NT2/D1 (cell line): ENCODE measurements around the gene SALL3.

Source experiments
- DNase-seq: peaks from one replicate; pipeline ENCODE4 v3.0.0-alpha.2; 2011; ENCODE audit warnings: low read depth, low spot score
- H3K27me3 ChIP-seq: 2 replicates; pipeline ENCODE4 v1.6.0; 2011; ENCODE audit warnings: mild to moderate bottlenecking; ENCODE audit not compliant: insufficient read length, insufficient read depth
- H3K36me3 ChIP-seq: 2 replicates; pipeline ENCODE4 v1.6.1; 2011; ENCODE audit warnings: mild to moderate bottlenecking, low read length, mixed read lengths; ENCODE audit not compliant: insufficient read depth, insufficient read length
- H3K4me1 ChIP-seq: 2 replicates; pipeline ENCODE4 v1.5.1; 2011; ENCODE audit not compliant: insufficient read depth, insufficient read length
- H3K4me3 ChIP-seq: 2 replicates; pipeline ENCODE4 v1.5.1; 2011; ENCODE audit warnings: low read depth; ENCODE audit not compliant: insufficient read length
- H3K9ac ChIP-seq: 2 replicates; pipeline ENCODE4 v1.6.0; 2011; ENCODE audit warnings: low read depth; ENCODE audit not compliant: insufficient read length
- H3K9me3 ChIP-seq: 2 replicates; pipeline ENCODE4 v1.5.1; 2011; ENCODE audit warnings: mild to moderate bottlenecking, low read length; ENCODE audit not compliant: insufficient read depth
- SUZ12 ChIP-seq: IDR thresholded peaks from 2 replicates; pipeline ENCODE4 v1.6.1; 2011; ENCODE audit not compliant: insufficient read length, insufficient read depth; ENCODE audit errors: extremely low read depth
- YY1 ChIP-seq: IDR thresholded peaks from 2 replicates; pipeline ENCODE4 v1.6.1; 2011; ENCODE audit not compliant: insufficient read length, insufficient read depth
- ZNF274 ChIP-seq: IDR thresholded peaks from 2 replicates; pipeline ENCODE4 v1.6.1; 2011; ENCODE audit warnings: mild to moderate bottlenecking, low read depth, low read length

SALL3 gene

DNA sequence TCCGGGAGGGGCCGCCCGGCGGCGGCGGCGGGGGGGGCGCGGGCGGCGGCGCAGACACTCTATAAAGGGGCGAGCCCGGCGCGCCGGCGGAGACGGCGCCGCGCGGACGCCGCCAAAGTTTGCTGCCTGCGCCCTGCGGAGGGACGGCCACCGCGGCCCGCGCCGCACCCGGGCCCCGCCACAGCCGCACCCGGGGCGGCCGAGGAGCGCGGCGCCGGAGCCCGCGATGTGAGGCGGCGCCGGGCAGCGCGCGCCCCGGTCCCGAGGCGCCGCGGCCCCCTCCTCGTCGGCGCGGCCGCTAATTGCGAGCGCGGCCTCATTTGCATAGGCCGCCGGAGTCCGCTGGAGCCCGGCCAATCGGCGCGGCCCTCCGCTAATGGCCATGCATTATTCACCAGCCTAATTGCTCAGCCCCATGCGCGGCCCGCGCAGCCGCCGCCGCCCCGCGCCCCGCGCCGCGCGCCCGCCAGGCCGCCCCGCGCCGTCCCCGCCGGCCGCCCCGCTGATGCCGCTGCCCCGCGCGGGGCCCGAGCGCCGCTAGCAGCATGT, at the start of gene SALL3:
Gene SALL3, plus strand, starts transcription at position 89 of the 549 bp plus-strand sequence. Its CDS starts 457 bp downstream, at position 546.
- peak within 1 kb of the TSS; percentile 84 for H3K4me3 ChIP-seq
- TF ChIP-seq ZNF274: no peak
- peaks cover 30% of the 10 kb centered on the region for H3K27me3 ChIP-seq
- H3K9me3 ChIP-seq: no peaks in the 10 kb centered on the region
- peaks cover 2% of the 10 kb centered on the region for H3K4me1 ChIP-seq
- H3K9ac ChIP-seq: peak within 1 kb of the TSS; percentile 97
- H3K36me3 ChIP-seq: peaks cover 4% of the 10 kb centered on the region
- DNase-seq: no peak

DNA sequence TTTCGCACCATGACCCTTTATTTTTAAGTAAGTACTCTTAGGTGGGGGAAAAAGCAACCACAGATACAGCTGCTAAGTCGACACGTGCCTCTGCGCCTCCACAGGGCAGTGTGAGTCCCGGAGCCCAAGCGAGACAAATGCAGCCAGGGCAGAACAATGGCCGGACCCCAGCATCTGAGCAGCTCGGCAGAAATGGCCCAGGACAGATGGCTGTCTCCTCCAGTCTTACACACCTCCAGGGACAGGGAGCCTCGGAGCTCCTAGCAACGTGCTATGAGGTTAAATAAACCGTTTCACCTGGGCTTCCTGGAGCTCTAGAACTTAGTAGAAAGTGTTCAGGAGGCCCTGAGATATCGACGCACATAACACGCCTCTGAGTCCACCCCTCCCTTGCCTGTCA, 47.3 kb upstream of the SALL3 start:
- H3K9ac ChIP-seq: peak overlapping the region; percentile 4
- H3K4me3 ChIP-seq: no peak overlapping the region
- TF ChIP-seq SUZ12: no peak
- H3K27me3 ChIP-seq: peaks cover 2% of the 10 kb centered on the region
- no peak for DNase-seq
- H3K9me3 ChIP-seq: no peaks in the 10 kb centered on the region
- H3K4me1 ChIP-seq: peaks cover 6% of the 10 kb centered on the region
- no peaks in the 10 kb centered on the region for H3K36me3 ChIP-seq

DNA sequence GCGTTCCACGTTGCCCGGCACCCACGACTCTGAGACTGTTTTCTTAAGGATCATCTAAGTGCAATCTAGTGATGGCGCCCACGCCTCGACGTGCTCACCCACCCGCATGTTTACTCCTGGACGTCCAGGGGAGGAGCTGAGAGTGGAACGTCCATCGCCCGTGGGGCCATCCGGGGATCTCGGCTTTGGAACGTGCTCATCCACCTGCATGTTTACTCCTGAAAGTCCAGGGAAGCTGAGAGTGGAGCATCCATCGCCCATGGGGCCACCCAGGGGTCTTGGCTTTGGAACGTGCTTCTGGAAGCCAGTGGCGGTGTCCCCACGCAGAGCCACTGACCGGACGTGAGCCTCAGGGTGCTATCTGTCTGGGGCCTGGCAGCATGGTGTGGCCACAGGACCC, 45.6 kb upstream of the SALL3 start:
- Histone ChIP-seq H3K9ac (no peak overlapping the region), H3K27me3 (peaks cover 2% of the 10 kb centered on the region), H3K4me3 (no peak overlapping the region), H3K4me1 (peaks cover 6% of the 10 kb centered on the region), H3K9me3 (no peaks in the 10 kb centered on the region), H3K36me3 (no peaks in the 10 kb centered on the region)
- no peak for DNase-seq
- TF ChIP-seq YY1: no peak
- TF ChIP-seq SUZ12: no peak
- no peak for TF ChIP-seq ZNF274

DNA sequence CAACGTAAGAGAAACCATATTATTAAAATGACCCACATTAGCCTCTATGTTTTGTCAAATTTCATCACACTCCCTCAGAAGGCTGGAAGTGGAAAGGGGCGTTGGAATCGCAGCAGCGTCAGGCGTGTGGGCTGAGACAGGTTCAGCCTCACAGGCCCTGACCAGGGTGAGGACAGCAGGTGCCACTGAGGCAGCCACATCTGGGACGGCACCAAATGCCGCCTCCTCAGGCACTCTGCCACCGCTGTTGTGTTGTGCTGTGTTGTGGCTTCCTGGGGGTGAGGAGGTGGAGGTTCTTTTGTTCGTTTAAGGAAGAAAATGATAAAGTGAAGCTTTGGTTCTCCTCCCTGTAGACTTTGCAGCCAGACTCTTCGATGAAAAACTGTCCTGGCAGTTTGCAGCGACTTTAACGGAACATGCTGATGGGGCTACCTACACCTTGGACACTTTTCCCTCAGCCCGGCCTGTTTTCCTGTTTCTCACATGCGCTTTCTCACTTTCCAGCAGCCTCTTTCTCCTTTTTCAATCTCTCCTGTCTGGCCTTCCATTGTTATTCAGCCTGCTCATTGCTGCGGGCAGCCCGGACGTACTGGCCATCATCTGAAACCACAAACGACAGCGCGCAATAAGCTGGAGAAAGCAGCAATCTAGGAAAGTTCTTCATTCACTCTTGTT, 44.9 kb upstream of the SALL3 start:
- Histone ChIP-seq H3K27me3 (peaks cover 2% of the 10 kb centered on the region), H3K9ac (no peak overlapping the region), H3K36me3 (no peaks in the 10 kb centered on the region), H3K4me1 (peaks cover 7% of the 10 kb centered on the region), H3K4me3 (no peak overlapping the region), H3K9me3 (no peaks in the 10 kb centered on the region)
- no peak for DNase-seq
- TF ChIP-seq ZNF274 (no peak), SUZ12 (no peak), YY1 (no peak)

DNA sequence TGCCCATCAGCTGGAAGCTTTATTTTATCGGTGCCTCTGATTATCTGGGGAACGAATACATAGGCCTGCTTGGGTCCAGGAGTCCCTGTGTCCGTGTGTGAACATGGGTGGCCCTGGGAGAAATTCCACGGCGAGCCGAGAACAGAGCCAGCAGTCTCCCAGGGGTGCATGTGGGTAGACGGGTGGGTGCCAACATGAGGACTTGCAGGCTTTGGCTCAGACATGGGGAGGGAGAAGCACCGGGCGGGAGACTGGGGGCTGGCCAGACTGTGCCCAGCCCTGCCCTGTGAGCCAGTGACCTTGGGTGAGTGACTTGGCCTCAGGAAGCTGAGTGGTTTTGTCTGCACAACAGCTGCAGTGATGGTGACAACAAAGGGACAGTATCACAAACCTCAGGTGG, 44.2 kb upstream of the SALL3 start:
- peaks cover 2% of the 10 kb centered on the region for H3K27me3 ChIP-seq
- no peak for TF ChIP-seq ZNF274
- TF ChIP-seq SUZ12: no peak
- TF ChIP-seq YY1: no peak

DNA sequence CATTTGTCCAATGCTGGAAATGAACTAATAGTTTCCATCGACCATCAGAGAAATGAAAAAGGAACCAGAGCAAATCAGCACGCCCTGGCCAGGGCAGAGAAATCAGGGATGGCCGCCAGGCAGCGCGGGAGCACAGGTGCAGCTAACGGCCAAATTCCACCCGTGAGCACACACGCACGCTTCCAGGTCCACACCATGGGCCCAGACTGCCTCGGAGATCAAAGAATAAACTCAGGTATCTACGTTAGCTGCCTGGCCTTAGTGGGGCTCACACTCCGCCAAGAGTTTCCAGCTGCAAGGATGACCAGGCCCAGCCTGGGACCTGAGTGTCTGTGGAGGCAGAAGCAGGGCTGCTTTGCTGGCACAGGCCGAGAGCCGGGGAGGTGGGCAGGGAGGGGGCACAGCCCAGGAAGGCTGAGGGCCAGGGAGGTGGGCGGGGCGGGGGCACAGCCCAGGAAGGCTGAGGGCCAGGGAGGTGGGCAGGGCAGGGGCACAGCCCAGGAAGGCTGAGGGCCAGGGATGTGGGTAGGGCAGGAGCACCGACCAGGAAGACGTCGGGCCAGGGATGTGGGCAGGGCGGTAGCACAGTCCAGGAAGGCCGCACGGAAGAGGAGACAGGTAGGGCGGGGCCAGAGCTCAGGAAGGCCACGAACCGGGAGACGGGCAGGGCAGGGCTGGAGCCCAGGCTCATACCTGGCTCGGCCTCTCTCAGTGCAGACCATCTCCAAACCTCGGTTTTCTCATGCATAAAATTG, 43.2 kb upstream of the SALL3 start:
- Histone ChIP-seq H3K9ac (no peak overlapping the region), H3K4me3 (no peak overlapping the region), H3K4me1 (peaks cover 10% of the 10 kb centered on the region), H3K27me3 (peaks cover 2% of the 10 kb centered on the region), H3K36me3 (no peaks in the 10 kb centered on the region), H3K9me3 (no peaks in the 10 kb centered on the region)
- no peak for DNase-seq
- TF ChIP-seq SUZ12 (no peak), ZNF274 (no peak), YY1 (no peak)

More for the DNA sequence above, 44.2 kb upstream of the SALL3 start:
- H3K36me3 ChIP-seq: no peaks in the 10 kb centered on the region
- no peaks in the 10 kb centered on the region for H3K9me3 ChIP-seq
- H3K4me1 ChIP-seq: peaks cover 10% of the 10 kb centered on the region
- H3K4me3 ChIP-seq: no peak overlapping the region
- H3K9ac ChIP-seq: no peak overlapping the region
- DNase-seq: no peak

DNA sequence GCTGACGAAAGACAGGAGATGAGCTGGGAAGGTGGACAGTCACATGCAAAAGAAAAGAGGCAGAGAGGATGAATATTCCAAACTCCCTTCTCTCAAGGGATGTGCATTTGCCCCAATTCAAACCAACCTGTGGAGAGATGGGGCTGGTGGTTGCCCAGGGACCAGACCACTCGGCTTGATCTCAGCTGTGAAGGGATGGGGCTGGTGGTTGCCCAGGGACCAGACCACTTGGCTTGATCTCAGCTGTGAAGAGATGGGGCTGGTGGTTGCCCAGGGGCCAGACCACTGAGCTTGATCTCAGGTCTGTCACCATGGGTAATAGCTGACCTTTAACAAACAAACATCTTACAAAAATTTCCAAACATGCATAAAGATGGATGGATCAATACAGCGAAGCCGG, 42.5 kb upstream of the SALL3 start:
- no peak for DNase-seq
- H3K4me1 ChIP-seq: peaks cover 10% of the 10 kb centered on the region
- no peaks in the 10 kb centered on the region for H3K36me3 ChIP-seq
- H3K4me3 ChIP-seq: no peak overlapping the region
- peaks cover 2% of the 10 kb centered on the region for H3K27me3 ChIP-seq
- TF ChIP-seq SUZ12: no peak
- no peak for TF ChIP-seq YY1
- no peak for TF ChIP-seq ZNF274
- no peak overlapping the region for H3K9ac ChIP-seq
- peaks cover 3% of the 10 kb centered on the region; the same call in 1 of the 2 replicates for H3K9me3 ChIP-seq
